22Rv1 (cell line): ENCODE measurements around the gene RAD51B.

Experiments used
- CTCF ChIP-seq: fragments of 450-650 bp; IDR thresholded peaks from 2 replicates; pipeline ENCODE4 v1.5.1; 2017; ENCODE audit warnings: mild to moderate bottlenecking
- ZFX ChIP-seq: fragments of 450-650 bp; IDR thresholded peaks from 2 replicates; pipeline ENCODE4 v1.6.1; 2017; ENCODE audit warnings: antibody characterized with exemption, borderline replicate concordance

GRCh38 chr14:67977434-67978034 lies 158.0 kb downstream of the RAD51B start:
- TF ChIP-seq CTCF: no peak
- no peak for TF ChIP-seq ZFX
